ENCODE results near the gene COG4. TPM values are rescaled to one million over a fixed set of nuclear protein-coding genes. Genes with fewer than 3 reads are reported as not detected.

COG4 gene
- total RNA-seq, 1 donor from 2014 or later, result 43.7 TPM

DNA sequence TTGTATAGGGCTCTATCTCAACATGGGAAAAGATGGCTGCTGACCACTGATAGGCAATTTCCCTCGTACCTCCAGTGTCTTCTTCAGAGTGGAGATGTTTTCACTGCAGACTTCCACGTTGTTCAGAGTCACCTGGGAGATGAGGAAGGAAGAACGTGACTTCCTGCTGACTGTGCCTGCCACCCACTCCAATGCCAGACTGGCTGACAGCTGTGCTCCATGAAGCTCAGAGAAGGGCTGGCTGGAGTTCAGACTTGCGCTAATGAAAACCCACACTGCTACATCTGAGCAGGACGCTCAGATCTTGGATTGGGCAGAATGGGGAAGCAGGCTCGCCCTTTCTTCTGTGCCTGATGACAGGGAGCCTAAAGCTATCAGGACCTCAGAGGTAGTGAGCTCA lies 33.1 kb downstream of the COG4 start:
- DNase-seq, result no peak

DNA sequence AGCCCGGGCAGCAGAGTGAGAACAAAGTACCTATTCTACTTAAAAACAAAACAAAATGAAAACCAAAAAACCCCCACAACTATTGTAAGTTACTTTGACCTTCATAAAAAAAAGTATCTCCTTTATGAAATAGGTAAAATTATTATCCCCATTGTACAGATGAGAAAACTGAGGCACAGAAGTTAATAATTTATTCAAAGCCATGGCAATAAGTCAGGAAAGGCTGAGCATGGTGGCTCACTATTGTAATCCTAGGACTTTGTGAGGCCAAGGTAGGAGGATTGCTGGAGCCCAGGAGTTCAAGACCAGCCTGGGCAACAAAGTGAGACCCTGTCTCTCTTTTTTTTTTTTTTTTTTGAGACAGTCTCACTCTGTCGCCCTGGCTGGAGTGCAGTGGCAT lies 38.5 kb downstream of the COG4 start:
- no peak for DNase-seq
- TF ChIP-seq, protein P1, sequence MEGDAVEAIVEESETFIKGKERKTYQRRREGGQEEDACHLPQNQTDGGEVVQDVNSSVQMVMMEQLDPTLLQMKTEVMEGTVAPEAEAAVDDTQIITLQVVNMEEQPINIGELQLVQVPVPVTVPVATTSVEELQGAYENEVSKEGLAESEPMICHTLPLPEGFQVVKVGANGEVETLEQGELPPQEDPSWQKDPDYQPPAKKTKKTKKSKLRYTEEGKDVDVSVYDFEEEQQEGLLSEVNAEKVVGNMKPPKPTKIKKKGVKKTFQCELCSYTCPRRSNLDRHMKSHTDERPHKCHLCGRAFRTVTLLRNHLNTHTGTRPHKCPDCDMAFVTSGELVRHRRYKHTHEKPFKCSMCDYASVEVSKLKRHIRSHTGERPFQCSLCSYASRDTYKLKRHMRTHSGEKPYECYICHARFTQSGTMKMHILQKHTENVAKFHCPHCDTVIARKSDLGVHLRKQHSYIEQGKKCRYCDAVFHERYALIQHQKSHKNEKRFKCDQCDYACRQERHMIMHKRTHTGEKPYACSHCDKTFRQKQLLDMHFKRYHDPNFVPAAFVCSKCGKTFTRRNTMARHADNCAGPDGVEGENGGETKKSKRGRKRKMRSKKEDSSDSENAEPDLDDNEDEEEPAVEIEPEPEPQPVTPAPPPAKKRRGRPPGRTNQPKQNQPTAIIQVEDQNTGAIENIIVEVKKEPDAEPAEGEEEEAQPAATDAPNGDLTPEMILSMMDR (IDR thresholded peaks at IDR 0.05; ENCODE audit: borderline replicate concordance), result no peak
- Histone ChIP-seq H3K4me1 (peaks cover 8% of the 10 kb centered on the region), H3K27me3 (ENCODE audit: low read depth) (no peaks in the 10 kb centered on the region), H3K36me3 (peaks cover 85% of the 10 kb centered on the region), H3K9me3 (replicated peaks) (no peaks in the 10 kb centered on the region), H3K4me3 (no peak overlapping the region), H3K27ac (replicated peaks) (no peak overlapping the region)
- intact Hi-C loops (cut with micrococcal nuclease), result no loop called here

More for the DNA sequence above, 33.1 kb downstream of the COG4 start:
- H3K27ac ChIP-seq (replicated peaks), result no peak overlapping the region
- no peak overlapping the region for H3K4me3 ChIP-seq
- H3K36me3 ChIP-seq, result peaks cover 79% of the 10 kb centered on the region
- H3K27me3 ChIP-seq (ENCODE audit: low read depth), result no peaks in the 10 kb centered on the region
- intact Hi-C loops (cut with micrococcal nuclease), result no loop called here
- H3K9me3 ChIP-seq (replicated peaks), result no peaks in the 10 kb centered on the region
- H3K4me1 ChIP-seq, result peaks cover 19% of the 10 kb centered on the region
- TF ChIP-seq, protein P1 (IDR thresholded peaks at IDR 0.05; ENCODE audit: borderline replicate concordance), result no peak

DNA sequence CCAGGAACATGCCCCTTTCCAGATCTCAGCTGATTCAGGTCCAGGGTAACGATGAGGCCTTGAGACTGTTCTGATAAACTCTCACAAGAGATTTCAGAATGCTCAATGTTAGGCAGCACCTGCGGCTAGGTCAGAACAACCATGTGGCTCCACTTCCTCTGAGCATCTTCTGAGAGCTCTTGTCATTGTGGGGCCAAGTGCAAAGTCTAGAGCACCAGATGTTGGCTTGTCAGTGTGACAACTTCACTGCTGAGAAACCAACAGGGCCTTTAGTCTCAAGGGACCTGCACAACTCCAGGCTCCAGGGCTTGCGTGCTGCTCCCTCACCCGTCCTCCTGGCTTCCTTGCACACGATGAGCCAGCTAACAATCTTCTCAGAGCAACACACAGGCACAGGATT lies 39.9 kb downstream of the COG4 start:
- no peak overlapping the region for H3K27ac ChIP-seq (replicated peaks)
- intact Hi-C loops (cut with micrococcal nuclease), result no loop called here
- no peaks in the 10 kb centered on the region for H3K27me3 ChIP-seq (ENCODE audit: low read depth)
- peaks cover 78% of the 10 kb centered on the region for H3K36me3 ChIP-seq
- H3K9me3 ChIP-seq (replicated peaks), result no peaks in the 10 kb centered on the region
- no peak for DNase-seq
- H3K4me3 ChIP-seq, result no peak overlapping the region
- TF ChIP-seq, protein P1 (IDR thresholded peaks at IDR 0.05; ENCODE audit: borderline replicate concordance), result no peak
- H3K4me1 ChIP-seq, result peaks cover 22% of the 10 kb centered on the region

DNA sequence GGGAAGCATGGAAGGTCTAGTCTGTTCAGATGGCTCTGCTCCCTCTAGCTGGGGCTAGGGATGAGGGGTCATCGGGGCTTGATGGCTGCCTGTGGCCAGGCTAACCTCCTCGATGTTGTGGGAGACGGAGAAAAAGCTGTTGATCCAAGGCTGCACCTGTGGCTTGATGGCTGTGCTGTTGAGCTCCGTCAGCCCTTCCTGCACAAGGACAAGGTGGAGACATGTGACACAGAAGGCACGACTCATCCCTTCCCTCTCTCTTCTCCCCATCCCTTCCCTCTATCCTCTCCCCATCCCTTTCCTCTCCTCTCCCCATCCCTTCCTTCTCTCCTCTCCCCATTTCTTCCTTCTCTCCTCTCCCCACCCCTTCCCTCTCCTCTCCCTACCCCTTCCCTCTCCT lies 40.7 kb downstream of the COG4 start:
- peaks cover 70% of the 10 kb centered on the region for H3K36me3 ChIP-seq
- H3K27ac ChIP-seq (replicated peaks), result no peak overlapping the region
- H3K4me3 ChIP-seq, result no peak overlapping the region
- intact Hi-C loops (cut with micrococcal nuclease), result no loop called here
- H3K9me3 ChIP-seq (replicated peaks), result no peaks in the 10 kb centered on the region
- no peaks in the 10 kb centered on the region for H3K27me3 ChIP-seq (ENCODE audit: low read depth)
- DNase-seq, result no peak
- peaks cover 28% of the 10 kb centered on the region for H3K4me1 ChIP-seq
- TF ChIP-seq, protein P1 (IDR thresholded peaks at IDR 0.05; ENCODE audit: borderline replicate concordance), result no peak

DNA sequence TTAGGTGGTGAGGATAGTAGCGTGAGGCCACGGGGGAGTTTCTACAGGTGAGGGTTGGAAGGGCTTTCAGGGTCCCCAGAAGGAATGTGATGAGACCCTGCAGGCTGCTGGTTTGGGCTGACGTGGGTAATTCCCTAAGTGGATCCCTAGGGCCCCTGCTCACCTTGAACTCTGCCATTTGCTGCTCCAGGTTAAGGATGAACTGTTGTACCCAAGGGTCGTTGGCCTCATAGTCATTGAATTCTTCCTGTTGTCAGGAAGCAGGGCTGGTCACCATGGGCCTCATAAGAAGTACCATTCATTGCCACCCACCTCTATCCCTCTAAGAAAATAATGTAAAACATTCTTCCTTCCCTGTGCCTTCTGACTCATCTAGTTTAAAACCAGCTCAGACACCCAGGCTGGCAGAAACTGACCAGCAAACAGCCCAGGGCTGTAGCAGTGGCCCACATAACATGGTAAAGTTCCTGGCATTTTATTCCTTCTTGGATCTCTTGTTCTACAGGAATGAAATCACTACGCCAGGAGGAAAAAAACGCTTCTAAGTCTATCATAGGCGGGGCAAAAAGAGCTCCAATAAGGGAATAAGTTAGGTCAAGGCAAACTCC lies 41.3 kb downstream of the COG4 start:
- no peak overlapping the region for H3K27ac ChIP-seq (replicated peaks)
- H3K36me3 ChIP-seq, result peaks cover 64% of the 10 kb centered on the region
- H3K9me3 ChIP-seq (replicated peaks), result no peaks in the 10 kb centered on the region
- TF ChIP-seq, protein P1 (IDR thresholded peaks at IDR 0.05; ENCODE audit: borderline replicate concordance), result no peak
- intact Hi-C loops (cut with micrococcal nuclease), result no loop called here
- no peaks in the 10 kb centered on the region for H3K27me3 ChIP-seq (ENCODE audit: low read depth)
- DNase-seq, result no peak
- H3K4me3 ChIP-seq, result no peak overlapping the region
- H3K4me1 ChIP-seq, result peaks cover 34% of the 10 kb centered on the region

Measured in left ventricle myocardium inferior (tissue), 1 donor.